ENCODE measurements around the gene HYAL2.

Gene HYAL2

GRCh38 chr3:50350527-50351322 is 28.2 kb upstream of the HYAL2 start, which contains the start of the genes CYB561D2 and NPRL2 (continued):
- TF ChIP-seq ZNF37A (tag by site-specific recombination; IDR thresholded peaks at IDR 0.05), result no peak
- no peak for TF ChIP-seq KLF16 (tag by site-specific recombination; IDR thresholded peaks at IDR 0.05)
- no peak for TF ChIP-seq ZNF146 (tag by site-specific recombination; IDR thresholded peaks at IDR 0.05)
- no peak for TF ChIP-seq WT1 (tag by site-specific recombination; IDR thresholded peaks at IDR 0.05)
- TF ChIP-seq ZBTB17 (tag by site-specific recombination; IDR thresholded peaks at IDR 0.05), result peak; percentile 69; the same call in 1 of the 2 replicates
- no peak for TF ChIP-seq TSHZ1 (tag by site-specific recombination; IDR thresholded peaks at IDR 0.05; ENCODE audit: borderline replicate concordance)
- TF ChIP-seq ZNF785 (tag by site-specific recombination; IDR thresholded peaks at IDR 0.05), result no peak
- TF ChIP-seq, protein P1, sequence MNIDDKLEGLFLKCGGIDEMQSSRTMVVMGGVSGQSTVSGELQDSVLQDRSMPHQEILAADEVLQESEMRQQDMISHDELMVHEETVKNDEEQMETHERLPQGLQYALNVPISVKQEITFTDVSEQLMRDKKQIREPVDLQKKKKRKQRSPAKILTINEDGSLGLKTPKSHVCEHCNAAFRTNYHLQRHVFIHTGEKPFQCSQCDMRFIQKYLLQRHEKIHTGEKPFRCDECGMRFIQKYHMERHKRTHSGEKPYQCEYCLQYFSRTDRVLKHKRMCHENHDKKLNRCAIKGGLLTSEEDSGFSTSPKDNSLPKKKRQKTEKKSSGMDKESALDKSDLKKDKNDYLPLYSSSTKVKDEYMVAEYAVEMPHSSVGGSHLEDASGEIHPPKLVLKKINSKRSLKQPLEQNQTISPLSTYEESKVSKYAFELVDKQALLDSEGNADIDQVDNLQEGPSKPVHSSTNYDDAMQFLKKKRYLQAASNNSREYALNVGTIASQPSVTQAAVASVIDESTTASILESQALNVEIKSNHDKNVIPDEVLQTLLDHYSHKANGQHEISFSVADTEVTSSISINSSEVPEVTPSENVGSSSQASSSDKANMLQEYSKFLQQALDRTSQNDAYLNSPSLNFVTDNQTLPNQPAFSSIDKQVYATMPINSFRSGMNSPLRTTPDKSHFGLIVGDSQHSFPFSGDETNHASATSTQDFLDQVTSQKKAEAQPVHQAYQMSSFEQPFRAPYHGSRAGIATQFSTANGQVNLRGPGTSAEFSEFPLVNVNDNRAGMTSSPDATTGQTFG (tag by site-specific recombination; IDR thresholded peaks at IDR 0.05; ENCODE audit: borderline replicate concordance), result no peak
- no peak for TF ChIP-seq HOXC10 (CRISPR knock-in tag; IDR thresholded peaks at IDR 0.05)
- peak; percentile 72 for TF ChIP-seq ZNF341 (tag by site-specific recombination; IDR thresholded peaks at IDR 0.05; ENCODE audit: low read depth)
- TF ChIP-seq ZNF114 (tag by site-specific recombination; IDR thresholded peaks at IDR 0.05), result no peak
- no peak for TF ChIP-seq ZNF140 (tag by site-specific recombination; IDR thresholded peaks at IDR 0.05)
- TF ChIP-seq TCF7L2 (IDR thresholded peaks at IDR 0.05; ENCODE audit: borderline replicate concordance, low read depth, low read length), result no peak
- TF ChIP-seq ZNF274 (IDR thresholded peaks at IDR 0.05; ENCODE audit: low read length), result no peak
- TF ChIP-seq ZNF274 (tag by site-specific recombination; IDR thresholded peaks at IDR 0.05; ENCODE audit: borderline replicate concordance), result no peak
- TF ChIP-seq, protein P2, sequence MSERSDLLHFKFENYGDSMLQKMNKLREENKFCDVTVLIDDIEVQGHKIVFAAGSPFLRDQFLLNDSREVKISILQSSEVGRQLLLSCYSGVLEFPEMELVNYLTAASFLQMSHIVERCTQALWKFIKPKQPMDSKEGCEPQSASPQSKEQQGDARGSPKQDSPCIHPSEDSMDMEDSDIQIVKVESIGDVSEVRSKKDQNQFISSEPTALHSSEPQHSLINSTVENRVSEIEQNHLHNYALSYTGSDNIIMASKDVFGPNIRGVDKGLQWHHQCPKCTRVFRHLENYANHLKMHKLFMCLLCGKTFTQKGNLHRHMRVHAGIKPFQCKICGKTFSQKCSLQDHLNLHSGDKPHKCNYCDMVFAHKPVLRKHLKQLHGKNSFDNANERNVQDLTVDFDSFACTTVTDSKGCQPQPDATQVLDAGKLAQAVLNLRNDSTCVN (tag by site-specific recombination; optimal IDR thresholded peaks at IDR 0.05), result peak; percentile 79
- TF ChIP-seq, protein P3, sequence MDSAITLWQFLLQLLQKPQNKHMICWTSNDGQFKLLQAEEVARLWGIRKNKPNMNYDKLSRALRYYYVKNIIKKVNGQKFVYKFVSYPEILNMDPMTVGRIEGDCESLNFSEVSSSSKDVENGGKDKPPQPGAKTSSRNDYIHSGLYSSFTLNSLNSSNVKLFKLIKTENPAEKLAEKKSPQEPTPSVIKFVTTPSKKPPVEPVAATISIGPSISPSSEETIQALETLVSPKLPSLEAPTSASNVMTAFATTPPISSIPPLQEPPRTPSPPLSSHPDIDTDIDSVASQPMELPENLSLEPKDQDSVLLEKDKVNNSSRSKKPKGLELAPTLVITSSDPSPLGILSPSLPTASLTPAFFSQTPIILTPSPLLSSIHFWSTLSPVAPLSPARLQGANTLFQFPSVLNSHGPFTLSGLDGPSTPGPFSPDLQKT (IDR thresholded peaks at IDR 0.05; ENCODE audit: borderline replicate concordance, low read depth, low read length), result peak; percentile 42; the same call in 1 of the 2 replicates
- no peak for TF ChIP-seq ZNF664 (tag by site-specific recombination; IDR thresholded peaks at IDR 0.05)
- no peak for TF ChIP-seq ZNF248 (tag by site-specific recombination; IDR thresholded peaks at IDR 0.05)
- TF ChIP-seq SP7 (tag by site-specific recombination; IDR thresholded peaks at IDR 0.05), result peak; percentile 55; the same call in 1 of the 2 replicates
- TF ChIP-seq ZNF202 (tag by site-specific recombination; IDR thresholded peaks at IDR 0.05; ENCODE audit: borderline replicate concordance), result no peak
- peak; percentile 82 for TF ChIP-seq ZNF518A (tag by site-specific recombination; conservative IDR thresholded peaks at IDR 0.05; ENCODE audit: low read depth)
- no peak for TF ChIP-seq ZNF280D (tag by site-specific recombination; IDR thresholded peaks at IDR 0.05)
